SK-N-MC (cell line): ENCODE measurements around the gene RCAN2.

ENCODE experiments used
- EZH2 ChIP-seq: fragments of 200-600 bp; sonication (generic); IDR thresholded peaks from one replicate; pipeline ENCODE4 v1.6.1; 2017; ENCODE audit warnings: antibody characterized with exemption
- POLR2AphosphoS5 ChIP-seq: IDR thresholded peaks from 2 replicates; pipeline ENCODE4 v1.6.1; 2012; ENCODE audit warnings: mild to moderate bottlenecking, low read depth, low read length, borderline replicate concordance

DNA sequence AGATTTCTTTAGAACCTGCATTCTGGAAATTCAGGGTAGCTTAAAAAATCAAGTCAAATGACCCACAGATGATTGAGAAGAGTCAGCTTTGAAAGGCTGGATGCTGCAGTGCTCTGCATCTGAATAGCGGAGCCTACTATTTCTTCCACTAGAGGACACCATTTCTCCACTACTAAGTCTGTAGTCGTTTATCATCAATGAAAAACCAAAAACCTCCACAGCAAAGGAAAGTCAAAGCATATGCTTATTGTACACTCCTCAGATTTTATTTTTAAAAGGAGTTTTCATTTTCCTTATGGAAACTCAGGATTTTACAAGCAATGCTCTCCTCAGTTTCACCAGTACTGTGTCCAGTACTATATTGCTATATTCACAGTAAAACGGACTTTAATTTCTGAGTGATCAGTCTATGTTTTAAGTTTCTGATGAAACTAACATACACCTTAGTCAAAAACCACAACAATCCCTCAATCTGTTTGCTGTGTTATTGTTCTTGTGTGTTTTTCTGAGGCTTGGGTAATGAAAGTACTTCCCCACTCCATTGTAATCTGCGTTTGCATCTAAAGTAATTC is 269.9 kb downstream of the RCAN2 start:
- no peak for TF ChIP-seq EZH2
- TF ChIP-seq POLR2AphosphoS5, result no peak
